NCI-H1694 treated with DMSO at 0.1 percent for 48 hours (cell line): ENCODE data around the gene KLHL21.

ENCODE experiments used
- DNase-seq: peaks from one replicate; lab custom pipeline; 2025; lab: John Stamatoyannopoulos, UW

KLHL21 gene

GRCh38 chr1:6547301-6547700, 55.4 kb downstream of the KLHL21 start:
- DNase-seq: no peak

GRCh38 chr1:6546326-6546725, 56.3 kb downstream of the KLHL21 start:
- DNase-seq: no peak

GRCh38 chr1:6545276-6546112, 57.2 kb downstream of the KLHL21 start:
- DNase-seq: no peak

DNA sequence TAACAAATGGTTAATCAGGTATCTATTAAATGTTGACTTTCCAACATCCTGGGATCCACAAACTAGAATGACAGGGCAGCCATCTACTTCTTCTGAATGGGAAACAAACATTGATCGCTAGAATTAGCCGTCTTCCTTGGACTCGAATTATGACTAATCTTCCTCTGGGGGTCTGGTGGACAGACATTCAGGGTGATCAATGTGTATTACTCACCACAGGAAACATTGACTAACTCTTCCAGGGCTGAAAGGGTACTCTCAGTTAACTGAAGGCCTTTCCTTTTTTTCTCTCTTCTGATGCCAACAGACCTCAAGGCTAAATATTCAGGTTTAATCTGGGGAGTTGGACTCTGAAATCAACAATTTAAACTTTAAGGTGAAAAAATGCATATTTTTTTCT, 57.8 kb downstream of the KLHL21 start:
- no peak for DNase-seq
